ENCODE data around the gene LHPP.

GRCh38 chr10:124562425-124563060 is 100.9 kb downstream of the LHPP start:
- TF ChIP-seq CTCF (IDR thresholded peaks at IDR 0.05) (no peak), POLR2A (IDR thresholded peaks at IDR 0.05) (no peak)
